Thymus (tissue), 2 donors: ENCODE measurements around the gene ASIP. TPM values are rescaled to one million over a fixed set of nuclear protein-coding genes. Genes with fewer than 3 reads are reported as not detected.

Experiments
- polyA plus RNA-seq: library from polyadenylated mRNA; stranded (reverse); fragments of 200-250 nt; gene quantifications from one replicate; pipeline ENCODE4 v1.2.3, GENCODE V29; 2013
- total RNA-seq: library from RNA; stranded (reverse); fragments of 120-200 nt; gene quantifications from one replicate; pipeline ENCODE4 v1.2.4, GENCODE V29; 2013
- donor health status: healthy.

Gene ASIP
- total and polyA plus RNA-seq, 2 donors, result 0.09 to 1.8 TPM

Other genes starting within 250 kb of the ASIP start
- gene RALY, start 247.5 kb upstream of the ASIP start, total RNA-seq, result 90.2 TPM
- gene RALY, start 247.5 kb upstream of the ASIP start, polyA plus RNA-seq, result 131 TPM
- gene EIF2S2, start 129.2 kb upstream of the ASIP start, total RNA-seq, result 78.1 TPM
- gene EIF2S2, start 129.2 kb upstream of the ASIP start, polyA plus RNA-seq, result 48.4 TPM
- gene AHCY, start 61.9 kb downstream of the ASIP start, total RNA-seq, result 69.6 TPM
- 56.0 TPM for gene AHCY, start 61.9 kb downstream of the ASIP start, polyA plus RNA-seq
- gene ITCH, start 121.8 kb downstream of the ASIP start, total RNA-seq, result 36.3 TPM
- 16.0 TPM for gene ITCH, start 121.8 kb downstream of the ASIP start, polyA plus RNA-seq